Activated naive CD8-positive, alpha-beta T cell (primary cell): ENCODE data around the gene CCBE1.

ENCODE experiments used
- H3K27ac Mint-ChIP-seq: one replicate; pipeline ENCODE4 v1.8.0; 2021; ENCODE audit warnings: mixed read lengths
- H3K27me3 Mint-ChIP-seq: one replicate; pipeline ENCODE4 v1.8.0; 2021; ENCODE audit warnings: mixed read lengths
- H3K36me3 Mint-ChIP-seq: one replicate; pipeline ENCODE4 v1.8.0; 2021; ENCODE audit warnings: mixed read lengths
- H3K4me1 Mint-ChIP-seq: one replicate; pipeline ENCODE4 v1.8.0; 2021; ENCODE audit warnings: low read depth, mixed read lengths
- H3K4me3 Mint-ChIP-seq: one replicate; pipeline ENCODE4 v1.8.0; 2021; ENCODE audit warnings: mild to moderate bottlenecking, mixed read lengths
- H3K9me3 Mint-ChIP-seq: one replicate; pipeline ENCODE4 v1.8.0; 2021; ENCODE audit warnings: low read depth, mixed read lengths

Gene CCBE1

GRCh38 chr18:59466980-59467379, 230.2 kb downstream of the CCBE1 start:
- Mint-ChIP-seq H3K4me1 (no peaks in the 10 kb centered on the region), H3K4me3 (no peak overlapping the region), H3K36me3 (no peaks in the 10 kb centered on the region), H3K27me3 (peaks cover 11% of the 10 kb centered on the region), H3K9me3 (no peaks in the 10 kb centered on the region), H3K27ac (no peak overlapping the region)

GRCh38 chr18:59464486-59464885, 232.7 kb downstream of the CCBE1 start:
- H3K4me1 Mint-ChIP-seq = no peaks in the 10 kb centered on the region
- H3K27me3 Mint-ChIP-seq = peaks cover 11% of the 10 kb centered on the region
- H3K9me3 Mint-ChIP-seq = no peaks in the 10 kb centered on the region
- H3K27ac Mint-ChIP-seq = no peak overlapping the region
- no peak overlapping the region for H3K4me3 Mint-ChIP-seq
- no peaks in the 10 kb centered on the region for H3K36me3 Mint-ChIP-seq

GRCh38 chr18:59461171-59461570, 236.1 kb downstream of the CCBE1 start:
- Mint-ChIP-seq H3K9me3 (no peaks in the 10 kb centered on the region), H3K27me3 (peaks cover 15% of the 10 kb centered on the region), H3K36me3 (no peaks in the 10 kb centered on the region), H3K4me1 (no peaks in the 10 kb centered on the region), H3K4me3 (no peak overlapping the region), H3K27ac (no peak overlapping the region)

GRCh38 chr18:59460072-59460420, 237.2 kb downstream of the CCBE1 start:
- Mint-ChIP-seq H3K4me1 (no peaks in the 10 kb centered on the region), H3K9me3 (no peaks in the 10 kb centered on the region), H3K27me3 (peaks cover 11% of the 10 kb centered on the region), H3K36me3 (no peaks in the 10 kb centered on the region), H3K4me3 (no peak overlapping the region), H3K27ac (no peak overlapping the region)

- no peaks in the 10 kb centered on the region for H3K36me3 Mint-ChIP-seq
- H3K9me3 Mint-ChIP-seq = no peaks in the 10 kb centered on the region
- H3K4me1 Mint-ChIP-seq = no peaks in the 10 kb centered on the region
- peaks cover 9% of the 10 kb centered on the region for H3K27me3 Mint-ChIP-seq
- H3K4me3 Mint-ChIP-seq = no peak overlapping the region
- H3K27ac Mint-ChIP-seq = no peak overlapping the region
These were observed 237.7 kb downstream of the CCBE1 start for GRCh38 chr18:59459369-59460071.

GRCh38 chr18:59458575-59458974, 238.6 kb downstream of the CCBE1 start:
- Mint-ChIP-seq H3K27ac (no peak overlapping the region), H3K4me1 (no peaks in the 10 kb centered on the region), H3K27me3 (peaks cover 7% of the 10 kb centered on the region), H3K36me3 (no peaks in the 10 kb centered on the region), H3K4me3 (no peak overlapping the region), H3K9me3 (no peaks in the 10 kb centered on the region)

GRCh38 chr18:59456657-59457056, 240.6 kb downstream of the CCBE1 start:
- Mint-ChIP-seq H3K4me3 (no peak overlapping the region), H3K4me1 (no peaks in the 10 kb centered on the region), H3K36me3 (no peaks in the 10 kb centered on the region), H3K27ac (no peak overlapping the region), H3K9me3 (no peaks in the 10 kb centered on the region), H3K27me3 (peaks cover 7% of the 10 kb centered on the region)

GRCh38 chr18:59455728-59456276, 241.4 kb downstream of the CCBE1 start:
- peaks cover 7% of the 10 kb centered on the region for H3K27me3 Mint-ChIP-seq
- no peaks in the 10 kb centered on the region for H3K36me3 Mint-ChIP-seq
- no peak overlapping the region for H3K27ac Mint-ChIP-seq
- H3K4me1 Mint-ChIP-seq = no peaks in the 10 kb centered on the region
- no peaks in the 10 kb centered on the region for H3K9me3 Mint-ChIP-seq
- H3K4me3 Mint-ChIP-seq = no peak overlapping the region

GRCh38 chr18:59454909-59455727, 242.1 kb downstream of the CCBE1 start:
- peaks cover 7% of the 10 kb centered on the region for H3K27me3 Mint-ChIP-seq
- H3K27ac Mint-ChIP-seq = no peak overlapping the region
- H3K4me3 Mint-ChIP-seq = no peak overlapping the region
- H3K4me1 Mint-ChIP-seq = no peaks in the 10 kb centered on the region
- no peaks in the 10 kb centered on the region for H3K36me3 Mint-ChIP-seq
- no peaks in the 10 kb centered on the region for H3K9me3 Mint-ChIP-seq

- Mint-ChIP-seq H3K4me1 (no peaks in the 10 kb centered on the region), H3K27ac (no peak overlapping the region), H3K4me3 (no peak overlapping the region), H3K27me3 (peaks cover 2% of the 10 kb centered on the region), H3K36me3 (no peaks in the 10 kb centered on the region), H3K9me3 (no peaks in the 10 kb centered on the region)
These were observed 243.7 kb downstream of the CCBE1 start for GRCh38 chr18:59453468-59453961.

- no peaks in the 10 kb centered on the region for H3K9me3 Mint-ChIP-seq
- peaks cover 2% of the 10 kb centered on the region for H3K27me3 Mint-ChIP-seq
- H3K27ac Mint-ChIP-seq = no peak overlapping the region
- H3K36me3 Mint-ChIP-seq = no peaks in the 10 kb centered on the region
- no peak overlapping the region for H3K4me3 Mint-ChIP-seq
- no peaks in the 10 kb centered on the region for H3K4me1 Mint-ChIP-seq
These were observed 245.3 kb downstream of the CCBE1 start for GRCh38 chr18:59451963-59452362.

- H3K27ac Mint-ChIP-seq = no peak overlapping the region
- no peaks in the 10 kb centered on the region for H3K9me3 Mint-ChIP-seq
- peaks cover 2% of the 10 kb centered on the region for H3K27me3 Mint-ChIP-seq
- no peak overlapping the region for H3K4me3 Mint-ChIP-seq
- no peaks in the 10 kb centered on the region for H3K36me3 Mint-ChIP-seq
- no peaks in the 10 kb centered on the region for H3K4me1 Mint-ChIP-seq
These were observed 246.2 kb downstream of the CCBE1 start for GRCh38 chr18:59451073-59451472.

GRCh38 chr18:59448546-59448945, 248.7 kb downstream of the CCBE1 start:
- no peaks in the 10 kb centered on the region for H3K4me1 Mint-ChIP-seq
- no peaks in the 10 kb centered on the region for H3K9me3 Mint-ChIP-seq
- no peak overlapping the region for H3K4me3 Mint-ChIP-seq
- no peak overlapping the region for H3K27ac Mint-ChIP-seq
- H3K27me3 Mint-ChIP-seq = no peaks in the 10 kb centered on the region
- no peaks in the 10 kb centered on the region for H3K36me3 Mint-ChIP-seq

GRCh38 chr18:59446012-59446411, 251.2 kb downstream of the CCBE1 start:
- H3K4me3 Mint-ChIP-seq = no peak overlapping the region
- H3K36me3 Mint-ChIP-seq = no peaks in the 10 kb centered on the region
- H3K27me3 Mint-ChIP-seq = no peaks in the 10 kb centered on the region
- no peaks in the 10 kb centered on the region for H3K4me1 Mint-ChIP-seq
- no peaks in the 10 kb centered on the region for H3K9me3 Mint-ChIP-seq
- no peak overlapping the region for H3K27ac Mint-ChIP-seq

- Mint-ChIP-seq H3K4me3 (no peak overlapping the region), H3K9me3 (no peaks in the 10 kb centered on the region), H3K4me1 (no peaks in the 10 kb centered on the region), H3K27me3 (peaks cover 3% of the 10 kb centered on the region), H3K27ac (no peak overlapping the region), H3K36me3 (no peaks in the 10 kb centered on the region)
These were observed 259.2 kb downstream of the CCBE1 start for GRCh38 chr18:59437851-59438569.
